Measurements from ENCODE around the gene TOMT. TPM values are rescaled to one million over a fixed set of nuclear protein-coding genes. Genes with fewer than 3 reads are reported as not detected.

TOMT gene
- total RNA-seq, 1 experiment from 2014 or later: not detected

DNA sequence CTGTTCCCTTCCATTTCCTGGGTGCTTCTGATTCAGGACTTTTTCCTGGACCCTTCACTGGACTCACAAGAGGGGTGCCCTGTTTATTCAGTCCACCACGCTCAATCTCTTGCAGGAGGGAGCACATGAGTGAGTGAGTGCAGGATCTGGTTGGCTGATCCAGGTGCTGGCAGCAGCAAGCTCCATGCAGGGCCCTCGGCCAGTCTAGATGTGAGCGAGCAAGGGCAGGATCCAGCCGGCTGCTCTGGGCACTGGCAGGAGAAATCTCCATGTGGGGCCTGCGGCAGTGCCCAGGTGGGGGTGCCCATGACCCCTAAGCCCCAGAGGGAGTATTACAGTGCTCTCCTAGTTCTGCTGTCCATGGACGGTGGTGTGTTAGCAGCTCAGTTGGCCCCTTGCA is 18.3 kb downstream of the TOMT start (continued):
- no peak for TF ChIP-seq YY1 (IDR thresholded peaks at IDR 0.05; ENCODE audit: extremely low read depth, insufficient replicate concordance, low read depth, low read length)
- no peak for TF ChIP-seq ZNF274 (IDR thresholded peaks at IDR 0.05; ENCODE audit: low read depth, low read length)
- TF ChIP-seq, protein P1, sequence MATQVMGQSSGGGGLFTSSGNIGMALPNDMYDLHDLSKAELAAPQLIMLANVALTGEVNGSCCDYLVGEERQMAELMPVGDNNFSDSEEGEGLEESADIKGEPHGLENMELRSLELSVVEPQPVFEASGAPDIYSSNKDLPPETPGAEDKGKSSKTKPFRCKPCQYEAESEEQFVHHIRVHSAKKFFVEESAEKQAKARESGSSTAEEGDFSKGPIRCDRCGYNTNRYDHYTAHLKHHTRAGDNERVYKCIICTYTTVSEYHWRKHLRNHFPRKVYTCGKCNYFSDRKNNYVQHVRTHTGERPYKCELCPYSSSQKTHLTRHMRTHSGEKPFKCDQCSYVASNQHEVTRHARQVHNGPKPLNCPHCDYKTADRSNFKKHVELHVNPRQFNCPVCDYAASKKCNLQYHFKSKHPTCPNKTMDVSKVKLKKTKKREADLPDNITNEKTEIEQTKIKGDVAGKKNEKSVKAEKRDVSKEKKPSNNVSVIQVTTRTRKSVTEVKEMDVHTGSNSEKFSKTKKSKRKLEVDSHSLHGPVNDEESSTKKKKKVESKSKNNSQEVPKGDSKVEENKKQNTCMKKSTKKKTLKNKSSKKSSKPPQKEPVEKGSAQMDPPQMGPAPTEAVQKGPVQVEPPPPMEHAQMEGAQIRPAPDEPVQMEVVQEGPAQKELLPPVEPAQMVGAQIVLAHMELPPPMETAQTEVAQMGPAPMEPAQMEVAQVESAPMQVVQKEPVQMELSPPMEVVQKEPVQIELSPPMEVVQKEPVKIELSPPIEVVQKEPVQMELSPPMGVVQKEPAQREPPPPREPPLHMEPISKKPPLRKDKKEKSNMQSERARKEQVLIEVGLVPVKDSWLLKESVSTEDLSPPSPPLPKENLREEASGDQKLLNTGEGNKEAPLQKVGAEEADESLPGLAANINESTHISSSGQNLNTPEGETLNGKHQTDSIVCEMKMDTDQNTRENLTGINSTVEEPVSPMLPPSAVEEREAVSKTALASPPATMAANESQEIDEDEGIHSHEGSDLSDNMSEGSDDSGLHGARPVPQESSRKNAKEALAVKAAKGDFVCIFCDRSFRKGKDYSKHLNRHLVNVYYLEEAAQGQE (IDR thresholded peaks at IDR 0.05; ENCODE audit: low read depth): no peak

DNA sequence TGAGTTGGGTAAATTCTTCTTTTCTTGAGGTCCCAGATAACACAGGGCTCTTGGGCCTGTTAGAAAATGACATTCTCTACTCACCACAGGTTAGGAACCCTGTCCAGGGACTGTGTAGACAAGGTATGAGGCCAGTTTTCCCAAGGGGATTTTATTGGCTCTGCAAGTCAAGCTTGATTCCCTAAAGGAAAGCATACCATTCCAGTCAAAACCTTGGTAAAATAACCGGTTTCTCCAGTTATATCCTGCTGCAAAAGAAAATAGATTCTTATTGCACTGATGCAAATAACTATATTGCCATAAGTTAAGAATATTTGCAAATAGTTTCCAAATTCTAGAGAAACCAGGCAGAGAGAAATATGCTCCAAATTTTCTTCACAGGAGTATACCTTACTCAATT is 20.2 kb downstream of the TOMT start:
- BruUV-seq (replicated peaks): no TSS peak
- no peak overlapping the region for H3K9ac ChIP-seq (ENCODE audit: low read length)
- intact Hi-C loops (cut with micrococcal nuclease): no loop called here
- CTCF ChIA-PET: no interaction called here
- H3K27ac ChIP-seq (ENCODE audit: low read depth, low read length): no peak overlapping the region
- no peaks in the 10 kb centered on the region for H3K36me3 ChIP-seq (ENCODE audit: control insufficient read depth in 1 of 2, insufficient read depth in 2 of 2, low read length in 2 of 2)
- POLR2A ChIA-PET: interaction anchor here (1.7 kb wide), 1 partner anchor 14 kb away, joined by 6 read pairs; the partner anchor contains the start of gene ANAPC15
- RAD21 ChIA-PET (ENCODE audit: low non-redundant PET in 1 of 2, low total read pairs in 2 of 2, uncharacterized antibody in 2 of 2, unreplicated experiment in 2 of 2): no interaction called here
- no peak overlapping the region for H3K4me2 ChIP-seq (ENCODE audit: low read length)
- H3K79me2 ChIP-seq (ENCODE audit: insufficient read depth, low read length): no peaks in the 10 kb centered on the region
- ATAC-seq: no peak
- no peak for DNase-seq (ENCODE audit: low read depth, low spot score)
- H3K9me3 ChIP-seq (ENCODE audit: control insufficient read depth in 1 of 2, insufficient read depth in 1 of 2, low read depth in 1 of 2, low read length in 2 of 2): peaks cover 9 to 18% of the 10 kb centered on the region in 2 experiments; a peak in 3 of 4 replicates
- H3K27me3 ChIP-seq (ENCODE audit: insufficient read depth, low read length): no peaks in the 10 kb centered on the region
- H3K4me1 ChIP-seq (ENCODE audit: control insufficient read depth in 1 of 2, insufficient read depth in 2 of 2, low read length in 2 of 2): no peaks in the 10 kb centered on the region
- H4K20me1 ChIP-seq (ENCODE audit: insufficient read depth): no peaks in the 10 kb centered on the region
- H3K4me3 ChIP-seq (replicated peaks in 1 of 2; ENCODE audit: low read depth in 1 of 2, low read length in 2 of 2): no peak overlapping the region
- H2AFZ ChIP-seq (ENCODE audit: low read depth, low read length, poor library complexity, severe bottlenecking): no peak overlapping the region
- H3K9me2 ChIP-seq (ENCODE audit: insufficient read depth): no peaks in the 10 kb centered on the region
- TF ChIP-seq, protein P2, sequence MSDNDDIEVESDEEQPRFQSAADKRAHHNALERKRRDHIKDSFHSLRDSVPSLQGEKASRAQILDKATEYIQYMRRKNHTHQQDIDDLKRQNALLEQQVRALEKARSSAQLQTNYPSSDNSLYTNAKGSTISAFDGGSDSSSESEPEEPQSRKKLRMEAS (IDR thresholded peaks at IDR 0.05): no peak
- TF ChIP-seq, protein P3, sequence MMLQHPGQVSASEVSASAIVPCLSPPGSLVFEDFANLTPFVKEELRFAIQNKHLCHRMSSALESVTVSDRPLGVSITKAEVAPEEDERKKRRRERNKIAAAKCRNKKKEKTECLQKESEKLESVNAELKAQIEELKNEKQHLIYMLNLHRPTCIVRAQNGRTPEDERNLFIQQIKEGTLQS (IDR thresholded peaks at IDR 0.05): no peak
- no peak for TF ChIP-seq JUND (IDR thresholded peaks at IDR 0.05)
- no peak for TF ChIP-seq EZH2phosphoT487 (IDR thresholded peaks at IDR 0.05; ENCODE audit: borderline replicate concordance)
- TF ChIP-seq EGR1 (IDR thresholded peaks at IDR 0.05; ENCODE audit: low read depth): no peak
- TF ChIP-seq POLR2A (IDR thresholded peaks at IDR 0.05; ENCODE audit: borderline replicate concordance, extremely low read depth, insufficient read depth, insufficient read length): no peak
- no peak for TF ChIP-seq ZNF274 (IDR thresholded peaks at IDR 0.05; ENCODE audit: low read depth, low read length)
- no peak for TF ChIP-seq CBX3 (IDR thresholded peaks at IDR 0.05; ENCODE audit: low read depth)
- TF ChIP-seq, protein P4, sequence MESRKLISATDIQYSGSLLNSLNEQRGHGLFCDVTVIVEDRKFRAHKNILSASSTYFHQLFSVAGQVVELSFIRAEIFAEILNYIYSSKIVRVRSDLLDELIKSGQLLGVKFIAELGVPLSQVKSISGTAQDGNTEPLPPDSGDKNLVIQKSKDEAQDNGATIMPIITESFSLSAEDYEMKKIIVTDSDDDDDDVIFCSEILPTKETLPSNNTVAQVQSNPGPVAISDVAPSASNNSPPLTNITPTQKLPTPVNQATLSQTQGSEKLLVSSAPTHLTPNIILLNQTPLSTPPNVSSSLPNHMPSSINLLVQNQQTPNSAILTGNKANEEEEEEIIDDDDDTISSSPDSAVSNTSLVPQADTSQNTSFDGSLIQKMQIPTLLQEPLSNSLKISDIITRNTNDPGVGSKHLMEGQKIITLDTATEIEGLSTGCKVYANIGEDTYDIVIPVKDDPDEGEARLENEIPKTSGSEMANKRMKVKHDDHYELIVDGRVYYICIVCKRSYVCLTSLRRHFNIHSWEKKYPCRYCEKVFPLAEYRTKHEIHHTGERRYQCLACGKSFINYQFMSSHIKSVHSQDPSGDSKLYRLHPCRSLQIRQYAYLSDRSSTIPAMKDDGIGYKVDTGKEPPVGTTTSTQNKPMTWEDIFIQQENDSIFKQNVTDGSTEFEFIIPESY (IDR thresholded peaks at IDR 0.05; ENCODE audit: extremely low read depth, insufficient replicate concordance, low read length): no peak
- TF ChIP-seq CEBPB (IDR thresholded peaks at IDR 0.05; ENCODE audit: low read depth): no peak
- no peak for TF ChIP-seq ZFX (IDR thresholded peaks at IDR 0.05)
- no peak for TF ChIP-seq TCF7L2 (IDR thresholded peaks at IDR 0.05; ENCODE audit: borderline replicate concordance, extremely low read depth, insufficient read depth, insufficient read length)
- TF ChIP-seq SP1 (IDR thresholded peaks at IDR 0.05; ENCODE audit: low read depth): no peak
- TF ChIP-seq, protein P1 (IDR thresholded peaks at IDR 0.05; ENCODE audit: low read depth): no peak
- no peak for TF ChIP-seq YY1 (IDR thresholded peaks at IDR 0.05; ENCODE audit: extremely low read depth, insufficient replicate concordance, low read depth, low read length)
- no peak for TF ChIP-seq EZH2 (IDR thresholded peaks at IDR 0.05)

Measured in HCT116 (cell line).